Activated T-cell treated with anti-CD3 and anti-CD28 coated beads for 4 hours (primary cell): ENCODE measurements around the gene PTGR3.

ENCODE experiments used
- DNase-seq: peaks from one replicate; pipeline ENCODE4 v3.0.0-alpha.2; 2020

The PTGR3 gene

GRCh38 chr18:75214332-75214690, 5.4 kb upstream of the PTGR3 start:
- DNase-seq = no peak

GRCh38 chr18:75213611-75214331, 4.8 kb upstream of the PTGR3 start:
- DNase-seq = no peak

GRCh38 chr18:75212751-75213090, 3.8 kb upstream of the PTGR3 start:
- DNase-seq = no peak

GRCh38 chr18:75211953-75212750, 3.2 kb upstream of the PTGR3 start:
- DNase-seq = no peak

- DNase-seq = no peak
Observed at GRCh38 chr18:75211626-75211952, 2.6 kb upstream of the PTGR3 start.

- DNase-seq = no peak
Observed at GRCh38 chr18:75211002-75211621, 2.2 kb upstream of the PTGR3 start.

- peak; percentile 51 for DNase-seq
Observed at GRCh38 chr18:75210274-75211001, 1.5 kb upstream of the PTGR3 start, which contains the start of gene TSHZ1. Gene TSHZ1 (plus strand): TSS chr18:75210797. CDS start chr18:75211877, 1,080 bp downstream.

- DNase-seq = no peak
Observed at GRCh38 chr18:75209951-75210258, 966 bp upstream of the PTGR3 start.

GRCh38 chr18:75208836-75209128, 157 bp downstream of the PTGR3 start:
- DNase-seq = peak; percentile 14

- peak; percentile 34 for DNase-seq
Observed at GRCh38 chr18:75208155-75208835, 644 bp downstream of the PTGR3 start.

- peak; percentile 20 for DNase-seq
Observed at GRCh38 chr18:75207310-75208154, 1.4 kb downstream of the PTGR3 start.

- DNase-seq = no peak
Observed at GRCh38 chr18:75206452-75207309, 2.3 kb downstream of the PTGR3 start.

- DNase-seq = no peak
Observed at GRCh38 chr18:75205514-75206132, 3.3 kb downstream of the PTGR3 start.

GRCh38 chr18:75204732-75205513, 4.0 kb downstream of the PTGR3 start:
- no peak for DNase-seq

GRCh38 chr18:75204269-75204731, 4.6 kb downstream of the PTGR3 start:
- no peak for DNase-seq

GRCh38 chr18:75203416-75204268, 5.3 kb downstream of the PTGR3 start:
- DNase-seq = no peak

GRCh38 chr18:75202696-75203365, 6.1 kb downstream of the PTGR3 start:
- DNase-seq = no peak
